Vagina (tissue), 2 donors: ENCODE measurements around the gene IL23R. TPM values are rescaled to one million over a fixed set of nuclear protein-coding genes. Genes with fewer than 3 reads are reported as not detected.

ENCODE experiments used
- DNase-seq, 2 donors: peaks; one replicate each; pipeline ENCODE4 v3.0.0-alpha.2; 2017; ENCODE audit errors: extremely low spot score in 2 of 2
- H3K27ac ChIP-seq: fragments of 200-600 bp; sonication (generic); one replicate; pipeline ENCODE4 v1.5.1; 2019
- H3K27me3 ChIP-seq: fragments of 200-600 bp; sonication (generic); one replicate; pipeline ENCODE4 v1.5.1; 2019
- H3K36me3 ChIP-seq, 2 donors: fragments of 200-600 bp; sonication (generic); one replicate each; pipeline ENCODE4 v1.5.1; 2017 to 2019
- H3K4me1 ChIP-seq: fragments of 200-600 bp; sonication (generic); one replicate; pipeline ENCODE4 v1.5.1; 2019
- H3K4me3 ChIP-seq, 2 donors: fragments of 200-600 bp; sonication (generic); 1 replicate in 1 of 2; 2 replicates in 1 of 2; pipeline ENCODE4 v1.5.1; 2016 to 2019
- H3K9me3 ChIP-seq: fragments of 200-600 bp; sonication (generic); one replicate; pipeline ENCODE4 v1.5.1; 2019
- CTCF ChIP-seq, 3 experiments: fragments of 450-650 bp in 2 of 3; fragments of 200-600 bp in 1 of 3; sonication (generic) in 1 of 3; IDR thresholded peaks; one replicate each; pipeline ENCODE4 v1.5.1; 2017 to 2019; ENCODE audit warnings: antibody characterized with exemption in 3 of 3, mild to moderate bottlenecking in 2 of 3, moderate library complexity in 2 of 3
- POLR2A ChIP-seq, 2 donors: fragments of 450-650 bp; IDR thresholded peaks; one replicate each; pipeline ENCODE4 v1.6.1; 2017; ENCODE audit warnings: antibody characterized with exemption in 2 of 2, mild to moderate bottlenecking in 2 of 2, moderate library complexity in 2 of 2
- POLR2AphosphoS5 ChIP-seq, 2 donors: sonication (generic); formaldehyde crosslinking; IDR thresholded peaks; one replicate each; pipeline ENCODE4 v1.9.0; 2017; ENCODE audit warnings: antibody characterized with exemption in 2 of 2, mild to moderate bottlenecking in 2 of 2, low read depth in 1 of 2; ENCODE audit not compliant: insufficient read depth in 1 of 2
- intact Hi-C: fragments of 100-400 bp; cut with DNase I; formaldehyde crosslinking; loops from one replicate; pipeline ENCODE4 v1.15.1; 2023
- total RNA-seq: library from RNA; depleted of rRNA; stranded (reverse); fragments of >200 nt; gene quantifications from one replicate; pipeline ENCODE4 v1.2.3, GENCODE V29; 2016

The IL23R gene
- total RNA-seq, 1 donor from 2014 or later: not detected

GRCh38 chr1:67162954-67163353 is 3.3 kb upstream of the IL23R start:
- Histone ChIP-seq H3K4me3 (no peak overlapping the region), H3K27ac (no peak overlapping the region), H3K27me3 (no peaks in the 10 kb centered on the region), H3K9me3 (no peaks in the 10 kb centered on the region), H3K36me3 (no peaks in the 10 kb centered on the region), H3K4me1 (no peaks in the 10 kb centered on the region)
- no peak for DNase-seq
- TF ChIP-seq POLR2AphosphoS5 (IDR thresholded peaks at IDR 0.05; ENCODE audit: insufficient read depth in 1 of 2, low read depth in 1 of 2) (no peak), CTCF (IDR thresholded peaks at IDR 0.05) (no peak), POLR2A (IDR thresholded peaks at IDR 0.05) (no peak)
- intact Hi-C loops: no loop called here

- H3K27me3 ChIP-seq: no peaks in the 10 kb centered on the region
- no peaks in the 10 kb centered on the region for H3K36me3 ChIP-seq
- H3K4me1 ChIP-seq: no peaks in the 10 kb centered on the region
- TF ChIP-seq POLR2AphosphoS5 (IDR thresholded peaks at IDR 0.05; ENCODE audit: insufficient read depth in 1 of 2, low read depth in 1 of 2): no peak
- no peak for TF ChIP-seq POLR2A (IDR thresholded peaks at IDR 0.05)
- TF ChIP-seq CTCF (IDR thresholded peaks at IDR 0.05): no peak
- intact Hi-C loops: no loop called here
- no peak overlapping the region for H3K27ac ChIP-seq
- no peak overlapping the region for H3K4me3 ChIP-seq
- no peak for DNase-seq
- no peaks in the 10 kb centered on the region for H3K9me3 ChIP-seq
Measured at GRCh38 chr1:67165468-67166041, 699 bp upstream of the IL23R start.

GRCh38 chr1:67169496-67169895 is 3.2 kb downstream of the IL23R start:
- TF ChIP-seq CTCF (IDR thresholded peaks at IDR 0.05) (no peak), POLR2A (IDR thresholded peaks at IDR 0.05) (no peak), POLR2AphosphoS5 (IDR thresholded peaks at IDR 0.05; ENCODE audit: insufficient read depth in 1 of 2, low read depth in 1 of 2) (no peak)
- intact Hi-C loops: no loop called here
- no peak for DNase-seq
- Histone ChIP-seq H3K27me3 (no peaks in the 10 kb centered on the region), H3K4me1 (no peaks in the 10 kb centered on the region), H3K27ac (no peak overlapping the region), H3K4me3 (no peak overlapping the region), H3K36me3 (no peaks in the 10 kb centered on the region), H3K9me3 (no peaks in the 10 kb centered on the region)

- intact Hi-C loops: no loop called here
- H3K4me3 ChIP-seq: no peak overlapping the region
- no peaks in the 10 kb centered on the region for H3K9me3 ChIP-seq
- H3K4me1 ChIP-seq: no peaks in the 10 kb centered on the region
- H3K27ac ChIP-seq: no peak overlapping the region
- no peaks in the 10 kb centered on the region for H3K27me3 ChIP-seq
- no peak for TF ChIP-seq CTCF (IDR thresholded peaks at IDR 0.05)
- no peak for TF ChIP-seq POLR2AphosphoS5 (IDR thresholded peaks at IDR 0.05; ENCODE audit: insufficient read depth in 1 of 2, low read depth in 1 of 2)
- H3K36me3 ChIP-seq: no peaks in the 10 kb centered on the region
- no peak for DNase-seq
Measured at GRCh38 chr1:67169932-67170331, 3.7 kb downstream of the IL23R start.

GRCh38 chr1:67170751-67171573 is 4.7 kb downstream of the IL23R start:
- no peak for TF ChIP-seq POLR2AphosphoS5 (IDR thresholded peaks at IDR 0.05; ENCODE audit: insufficient read depth in 1 of 2, low read depth in 1 of 2)
- TF ChIP-seq POLR2A (IDR thresholded peaks at IDR 0.05): no peak
- TF ChIP-seq CTCF (IDR thresholded peaks at IDR 0.05): no peak
- Histone ChIP-seq H3K27me3 (no peaks in the 10 kb centered on the region), H3K36me3 (no peaks in the 10 kb centered on the region), H3K27ac (no peak overlapping the region), H3K9me3 (no peaks in the 10 kb centered on the region), H3K4me1 (no peaks in the 10 kb centered on the region), H3K4me3 (no peak overlapping the region)
- intact Hi-C loops: no loop called here
- DNase-seq: no peak
